ENCODE results near the gene C3orf38.
A peak's percentile ranks its signal among the peaks of the same experiment; 100 is the strongest.

The C3orf38 gene

GRCh38 chr3:88141458-88142083, 8.2 kb upstream of the C3orf38 start:
- no peak overlapping the region for H3K9ac ChIP-seq (ENCODE audit: low read depth, low read length)
- peaks cover 5% of the 10 kb centered on the region; the same call in 1 of the 2 replicates for H3K4me1 ChIP-seq (ENCODE audit: insufficient read depth, low read length)
- H3K36me3 ChIP-seq (ENCODE audit: insufficient read depth, low read length): no peaks in the 10 kb centered on the region
- H3K9me3 ChIP-seq (ENCODE audit: control insufficient read depth, insufficient read depth, low read length): no peaks in the 10 kb centered on the region

GRCh38 chr3:88142094-88142624, 7.6 kb upstream of the C3orf38 start:
- Histone ChIP-seq H3K4me1 (ENCODE audit: insufficient read depth, low read length) (peaks cover 5% of the 10 kb centered on the region; the same call in 1 of the 2 replicates), H3K9ac (ENCODE audit: low read depth, low read length) (no peak overlapping the region), H3K36me3 (ENCODE audit: insufficient read depth, low read length) (no peaks in the 10 kb centered on the region), H3K9me3 (ENCODE audit: control insufficient read depth, insufficient read depth, low read length) (no peaks in the 10 kb centered on the region)

DNA sequence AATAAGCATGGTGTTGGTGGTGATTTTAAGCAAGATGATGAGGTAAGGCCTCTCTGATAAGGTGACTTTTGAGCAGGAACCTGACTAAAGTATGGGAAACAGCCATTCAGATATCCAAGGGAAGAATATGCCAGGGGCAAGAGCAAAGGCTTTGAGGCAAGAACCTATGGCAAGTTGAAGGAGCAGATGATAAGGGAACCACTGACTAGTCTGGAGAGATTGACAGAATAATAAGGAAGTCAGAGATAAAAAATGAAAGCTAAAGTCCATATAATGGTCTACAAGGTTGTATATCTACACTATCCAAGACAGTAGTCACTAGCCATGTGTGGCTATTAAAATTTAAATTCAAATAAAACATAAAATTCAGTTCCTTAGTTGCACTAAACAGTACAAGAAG, 2.5 kb upstream of the C3orf38 start:
- H3K9ac ChIP-seq (ENCODE audit: low read depth, low read length): no peak overlapping the region
- H3K36me3 ChIP-seq (ENCODE audit: insufficient read depth, low read length): no peaks in the 10 kb centered on the region; the same call in 1 of the 2 replicates
- peaks cover 3% of the 10 kb centered on the region; the same call in 1 of the 2 replicates for H3K4me1 ChIP-seq (ENCODE audit: insufficient read depth, low read length)
- no peaks in the 10 kb centered on the region for H3K9me3 ChIP-seq (ENCODE audit: control insufficient read depth, insufficient read depth, low read length)

- Histone ChIP-seq H3K4me1 (ENCODE audit: insufficient read depth, low read length) (no peaks in the 10 kb centered on the region), H3K36me3 (ENCODE audit: insufficient read depth, low read length) (peaks cover 4% of the 10 kb centered on the region), H3K9ac (ENCODE audit: low read depth, low read length) (peak overlapping the region; percentile 70), H3K9me3 (ENCODE audit: control insufficient read depth, insufficient read depth, low read length) (no peaks in the 10 kb centered on the region)
Observed at GRCh38 chr3:88148651-88149050, 1.1 kb upstream of the C3orf38 start.

GRCh38 chr3:88149101-88149508, 654 bp upstream of the C3orf38 start:
- H3K9ac ChIP-seq (ENCODE audit: low read depth, low read length): peak overlapping the region; percentile 70
- H3K36me3 ChIP-seq (ENCODE audit: insufficient read depth, low read length): peaks cover 4% of the 10 kb centered on the region
- no peaks in the 10 kb centered on the region for H3K9me3 ChIP-seq (ENCODE audit: control insufficient read depth, insufficient read depth, low read length)
- no peaks in the 10 kb centered on the region for H3K4me1 ChIP-seq (ENCODE audit: insufficient read depth, low read length)

GRCh38 chr3:88150371-88150770, 612 bp downstream of the C3orf38 start:
- no peaks in the 10 kb centered on the region for H3K9me3 ChIP-seq (ENCODE audit: control insufficient read depth, insufficient read depth, low read length)
- H3K4me1 ChIP-seq (ENCODE audit: insufficient read depth, low read length): no peaks in the 10 kb centered on the region
- H3K9ac ChIP-seq (ENCODE audit: low read depth, low read length): peak overlapping the region; percentile 70
- H3K36me3 ChIP-seq (ENCODE audit: insufficient read depth, low read length): peaks cover 4% of the 10 kb centered on the region

- Histone ChIP-seq H3K9me3 (ENCODE audit: control insufficient read depth, insufficient read depth, low read length) (no peaks in the 10 kb centered on the region), H3K9ac (ENCODE audit: low read depth, low read length) (peak overlapping the region; percentile 70), H3K36me3 (ENCODE audit: insufficient read depth, low read length) (peaks cover 4% of the 10 kb centered on the region), H3K4me1 (ENCODE audit: insufficient read depth, low read length) (no peaks in the 10 kb centered on the region)
Observed at GRCh38 chr3:88150806-88151205, 1.0 kb downstream of the C3orf38 start.

DNA sequence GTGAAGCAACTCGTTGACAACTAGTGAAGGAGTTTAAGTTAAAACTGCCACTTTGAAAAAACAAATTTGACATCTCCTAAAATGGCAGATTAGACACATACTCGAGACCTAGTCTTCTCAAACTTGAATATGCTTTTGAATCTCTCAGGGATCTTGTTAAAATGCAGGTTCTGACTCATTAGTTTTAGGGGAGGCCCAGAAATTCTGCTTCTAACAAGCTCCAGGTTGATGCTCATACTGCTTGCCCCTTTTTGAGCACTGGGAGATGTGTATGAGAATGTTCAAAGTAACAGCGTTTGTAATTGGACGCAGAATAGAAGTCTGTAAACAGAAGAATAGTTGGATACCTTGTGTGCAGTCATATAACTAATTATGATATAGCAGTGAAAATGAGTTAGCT, 1.6 kb downstream of the C3orf38 start:
- H3K36me3 ChIP-seq (ENCODE audit: insufficient read depth, low read length): peaks cover 9% of the 10 kb centered on the region
- H3K4me1 ChIP-seq (ENCODE audit: insufficient read depth, low read length): no peaks in the 10 kb centered on the region
- H3K9ac ChIP-seq (ENCODE audit: low read depth, low read length): peak overlapping the region; percentile 70; the same call in 1 of the 2 replicates
- no peaks in the 10 kb centered on the region for H3K9me3 ChIP-seq (ENCODE audit: control insufficient read depth, insufficient read depth, low read length)

GRCh38 chr3:88152841-88153240, 3.1 kb downstream of the C3orf38 start:
- Histone ChIP-seq H3K36me3 (ENCODE audit: insufficient read depth, low read length) (peaks cover 14% of the 10 kb centered on the region), H3K4me1 (ENCODE audit: insufficient read depth, low read length) (no peaks in the 10 kb centered on the region), H3K9me3 (ENCODE audit: control insufficient read depth, insufficient read depth, low read length) (no peaks in the 10 kb centered on the region), H3K9ac (ENCODE audit: low read depth, low read length) (no peak overlapping the region)

GRCh38 chr3:88166419-88166971, 16.7 kb downstream of the C3orf38 start:
- H3K9me3 ChIP-seq (ENCODE audit: control insufficient read depth, insufficient read depth, low read length): no peaks in the 10 kb centered on the region
- H3K4me1 ChIP-seq (ENCODE audit: insufficient read depth, low read length): peaks cover 3% of the 10 kb centered on the region; the same call in 1 of the 2 replicates
- H3K9ac ChIP-seq (ENCODE audit: low read depth, low read length): no peak overlapping the region
- no peaks in the 10 kb centered on the region for H3K36me3 ChIP-seq (ENCODE audit: insufficient read depth, low read length)

- no peaks in the 10 kb centered on the region for H3K36me3 ChIP-seq (ENCODE audit: insufficient read depth, low read length)
- no peak overlapping the region for H3K9ac ChIP-seq (ENCODE audit: low read depth, low read length)
- H3K9me3 ChIP-seq (ENCODE audit: control insufficient read depth, insufficient read depth, low read length): no peaks in the 10 kb centered on the region
- H3K4me1 ChIP-seq (ENCODE audit: insufficient read depth, low read length): peaks cover 3% of the 10 kb centered on the region; the same call in 1 of the 2 replicates
Observed at GRCh38 chr3:88167173-88167572, 17.4 kb downstream of the C3orf38 start.

GRCh38 chr3:88167704-88168103, 17.9 kb downstream of the C3orf38 start:
- Histone ChIP-seq H3K9ac (ENCODE audit: low read depth, low read length) (no peak overlapping the region), H3K4me1 (ENCODE audit: insufficient read depth, low read length) (peaks cover 3% of the 10 kb centered on the region; the same call in 1 of the 2 replicates), H3K9me3 (ENCODE audit: control insufficient read depth, insufficient read depth, low read length) (no peaks in the 10 kb centered on the region), H3K36me3 (ENCODE audit: insufficient read depth, low read length) (no peaks in the 10 kb centered on the region)

DNA sequence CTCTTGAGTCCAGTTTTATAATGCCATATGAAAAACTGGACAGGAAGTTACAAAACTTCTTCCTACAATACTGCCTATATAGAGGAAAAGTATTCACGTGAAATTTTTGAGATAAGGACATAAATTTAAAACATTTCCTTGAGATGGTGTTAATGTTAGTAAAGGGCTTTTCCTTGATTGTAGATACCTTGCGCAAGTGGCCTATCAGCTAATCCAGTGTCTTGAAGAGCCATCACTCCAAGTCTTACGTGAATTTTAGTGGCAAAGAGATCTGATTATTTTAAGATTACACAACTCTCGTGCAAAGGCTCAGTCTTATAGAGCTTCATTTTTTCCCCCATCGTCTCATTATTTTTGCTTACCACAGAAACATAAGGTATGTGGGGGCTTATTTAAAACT, 18.4 kb downstream of the C3orf38 start:
- Histone ChIP-seq H3K36me3 (ENCODE audit: insufficient read depth, low read length) (no peaks in the 10 kb centered on the region), H3K9ac (ENCODE audit: low read depth, low read length) (no peak overlapping the region), H3K9me3 (ENCODE audit: control insufficient read depth, insufficient read depth, low read length) (no peaks in the 10 kb centered on the region), H3K4me1 (ENCODE audit: insufficient read depth, low read length) (peaks cover 3% of the 10 kb centered on the region; the same call in 1 of the 2 replicates)

DNA sequence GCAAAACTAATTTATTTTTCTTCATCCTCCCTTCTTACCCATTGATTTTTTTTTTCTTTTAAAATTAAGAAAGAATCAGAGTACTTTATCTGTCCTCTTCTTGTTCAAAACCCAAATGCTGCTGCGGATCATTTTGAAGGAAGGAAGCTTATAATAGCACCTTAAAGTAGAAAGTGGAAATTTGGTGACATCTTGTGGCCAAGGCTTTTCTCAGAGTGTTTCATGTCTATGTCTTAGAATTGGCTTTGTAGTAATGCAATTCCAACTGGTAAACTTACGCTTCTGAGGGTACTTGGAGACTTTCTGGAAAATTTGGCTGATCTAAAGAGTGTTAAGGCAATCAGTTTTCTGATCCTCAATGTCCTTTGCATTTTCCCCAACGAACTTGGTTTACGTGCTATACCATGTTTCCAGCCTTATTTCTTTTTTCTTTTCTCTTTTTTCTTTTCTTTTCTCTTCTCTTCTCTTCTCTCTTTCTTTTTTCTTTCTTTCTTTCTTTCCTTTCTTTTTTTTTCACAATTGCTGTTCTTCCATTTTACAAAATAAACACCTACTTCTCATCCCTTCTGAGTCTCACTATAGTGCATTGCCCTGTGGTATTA, 30.7 kb downstream of the C3orf38 start:
- H3K9me3 ChIP-seq (ENCODE audit: control insufficient read depth, insufficient read depth, low read length): no peaks in the 10 kb centered on the region
- H3K9ac ChIP-seq (ENCODE audit: low read depth, low read length): no peak overlapping the region
- H3K4me1 ChIP-seq (ENCODE audit: insufficient read depth, low read length): no peaks in the 10 kb centered on the region
- H3K36me3 ChIP-seq (ENCODE audit: insufficient read depth, low read length): no peaks in the 10 kb centered on the region

Data from ES-I3 (cell line).